Esophagus muscularis mucosa (tissue), 3 donors: ENCODE measurements around the gene MYBBP1A.

Experiments
- POLR2A ChIP-seq: fragments of 450-650 bp; IDR thresholded peaks from one replicate; pipeline ENCODE4 v1.6.1; 2017; ENCODE audit warnings: antibody characterized with exemption, moderate library complexity, mild to moderate bottlenecking, low read depth
- POLR2AphosphoS5 ChIP-seq, 2 donors: sonication (generic); formaldehyde crosslinking; IDR thresholded peaks; one replicate each; pipeline ENCODE4 v1.6.1; 2017; ENCODE audit warnings: antibody characterized with exemption in 2 of 2
- TF ChIP-seq, protein P1 (sequence below), 3 experiments: fragments of 200-600 bp in 2 of 3; fragments of 450-650 bp in 1 of 3; sonication (generic) in 2 of 3; IDR thresholded peaks; one replicate each; pipeline ENCODE4 v1.5.1; 2017 to 2019; ENCODE audit warnings: antibody characterized with exemption in 3 of 3, mild to moderate bottlenecking in 2 of 3, moderate library complexity in 1 of 3

DNA sequence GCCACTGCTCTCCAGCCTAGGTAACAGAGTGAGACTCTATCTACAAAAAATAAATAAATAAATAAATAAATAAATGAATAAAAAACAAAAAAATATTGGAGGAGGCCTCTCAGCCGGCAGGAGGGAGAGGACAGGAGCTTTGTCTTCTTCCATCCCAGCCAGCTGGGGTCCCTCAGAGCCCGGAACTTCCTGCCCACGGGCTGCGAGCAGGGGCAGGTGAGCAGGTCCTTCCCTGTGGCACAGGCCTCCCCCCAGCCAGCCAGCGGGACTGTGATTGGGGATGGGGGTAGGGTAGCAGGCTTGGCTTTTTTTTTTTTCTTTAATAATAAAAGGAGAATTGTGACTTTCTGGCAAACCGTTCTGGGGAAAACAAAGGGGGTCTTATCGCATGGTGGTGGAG lies 39.2 kb upstream of the MYBBP1A start:
- TF ChIP-seq, protein P1, sequence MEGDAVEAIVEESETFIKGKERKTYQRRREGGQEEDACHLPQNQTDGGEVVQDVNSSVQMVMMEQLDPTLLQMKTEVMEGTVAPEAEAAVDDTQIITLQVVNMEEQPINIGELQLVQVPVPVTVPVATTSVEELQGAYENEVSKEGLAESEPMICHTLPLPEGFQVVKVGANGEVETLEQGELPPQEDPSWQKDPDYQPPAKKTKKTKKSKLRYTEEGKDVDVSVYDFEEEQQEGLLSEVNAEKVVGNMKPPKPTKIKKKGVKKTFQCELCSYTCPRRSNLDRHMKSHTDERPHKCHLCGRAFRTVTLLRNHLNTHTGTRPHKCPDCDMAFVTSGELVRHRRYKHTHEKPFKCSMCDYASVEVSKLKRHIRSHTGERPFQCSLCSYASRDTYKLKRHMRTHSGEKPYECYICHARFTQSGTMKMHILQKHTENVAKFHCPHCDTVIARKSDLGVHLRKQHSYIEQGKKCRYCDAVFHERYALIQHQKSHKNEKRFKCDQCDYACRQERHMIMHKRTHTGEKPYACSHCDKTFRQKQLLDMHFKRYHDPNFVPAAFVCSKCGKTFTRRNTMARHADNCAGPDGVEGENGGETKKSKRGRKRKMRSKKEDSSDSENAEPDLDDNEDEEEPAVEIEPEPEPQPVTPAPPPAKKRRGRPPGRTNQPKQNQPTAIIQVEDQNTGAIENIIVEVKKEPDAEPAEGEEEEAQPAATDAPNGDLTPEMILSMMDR (IDR thresholded peaks at IDR 0.05) = no peak
- TF ChIP-seq POLR2AphosphoS5 (IDR thresholded peaks at IDR 0.05) (no peak), POLR2A (no peak)
